ENCODE measurements around the gene LARP1.
"Not testable (repeated sequence)": the region's sequence is repeated elsewhere in the genome, so short reads cannot be mapped to it uniquely, and the experiment has no call there.

LARP1 gene

DNA sequence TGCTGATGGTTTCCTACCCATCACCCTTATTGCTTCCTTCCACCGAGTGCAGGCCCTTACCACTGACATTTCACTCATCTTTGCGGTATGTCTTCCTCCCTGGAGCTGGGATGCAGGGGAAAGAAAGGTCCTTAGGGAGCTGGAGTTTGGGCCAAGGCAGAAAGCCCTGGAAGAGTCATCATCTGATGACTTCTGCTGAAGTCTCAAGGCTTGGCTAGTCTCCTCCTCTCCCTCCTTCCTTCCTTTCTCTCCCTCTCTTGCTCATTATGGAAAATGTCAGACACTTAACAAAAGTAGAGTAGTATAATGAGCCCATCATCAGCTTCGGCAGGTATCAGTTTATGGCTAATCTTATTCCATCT is 40.0 kb downstream of the LARP1 start:
- DNase-seq = no peak

DNA sequence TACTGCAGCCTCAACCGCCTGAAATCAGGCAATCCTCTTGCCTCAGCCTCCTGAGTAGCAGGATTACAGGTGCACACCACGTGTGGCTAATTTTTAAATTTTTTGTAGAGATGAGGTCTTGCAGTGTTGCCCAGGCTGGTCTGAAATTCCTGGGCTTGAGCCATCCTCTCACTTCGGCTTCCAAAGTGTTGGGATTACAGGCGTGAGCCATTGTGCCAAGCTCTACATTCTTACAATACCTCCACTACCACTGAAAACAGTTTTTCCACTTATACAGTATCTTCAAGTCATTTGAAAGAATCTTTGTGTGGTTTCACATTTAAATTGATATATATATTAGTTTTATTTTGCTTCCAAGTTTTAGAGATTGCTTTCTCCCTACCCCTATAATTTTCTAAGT is 42.6 kb downstream of the LARP1 start:
- DNase-seq = no peak

DNA sequence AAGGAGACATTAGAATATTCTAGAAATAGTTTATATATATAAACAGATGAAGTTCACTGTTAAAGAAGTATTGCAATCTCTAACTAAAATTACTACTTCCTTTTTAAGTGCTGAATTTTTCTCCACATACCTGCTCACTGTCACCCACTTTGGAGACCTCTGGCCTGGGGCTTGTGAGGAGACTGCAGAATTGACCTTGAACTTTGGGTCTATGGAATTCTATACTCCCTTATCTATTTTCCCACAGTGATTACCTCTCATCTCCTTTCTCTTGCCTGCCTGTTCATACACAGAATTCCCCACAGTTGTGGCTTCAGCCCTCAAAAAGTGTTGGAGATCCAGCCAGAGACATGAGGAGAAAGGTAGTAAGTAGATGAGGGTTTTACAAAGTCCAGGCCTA is 45.4 kb downstream of the LARP1 start:
- DNase-seq = no peak

DNA sequence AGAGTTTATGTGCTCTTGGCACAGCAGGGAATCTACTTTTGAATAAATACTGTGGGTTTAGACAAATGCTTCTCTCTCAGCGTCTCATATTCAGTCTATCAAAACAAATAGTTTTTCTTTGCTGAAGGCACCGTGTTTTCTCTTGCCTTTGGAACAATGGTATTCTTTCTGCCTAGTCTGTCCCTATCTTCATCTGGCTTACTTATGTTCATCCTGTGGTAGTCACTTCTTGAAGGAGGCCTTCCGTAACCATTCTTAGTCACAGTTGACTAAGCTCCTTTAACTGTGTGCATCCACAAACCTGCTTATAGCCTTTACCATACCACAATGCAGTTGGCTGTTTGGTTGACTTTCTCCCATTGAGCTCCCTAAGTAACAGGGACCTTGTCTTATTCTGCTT is 45.9 kb downstream of the LARP1 start:
- DNase-seq = no peak

DNA sequence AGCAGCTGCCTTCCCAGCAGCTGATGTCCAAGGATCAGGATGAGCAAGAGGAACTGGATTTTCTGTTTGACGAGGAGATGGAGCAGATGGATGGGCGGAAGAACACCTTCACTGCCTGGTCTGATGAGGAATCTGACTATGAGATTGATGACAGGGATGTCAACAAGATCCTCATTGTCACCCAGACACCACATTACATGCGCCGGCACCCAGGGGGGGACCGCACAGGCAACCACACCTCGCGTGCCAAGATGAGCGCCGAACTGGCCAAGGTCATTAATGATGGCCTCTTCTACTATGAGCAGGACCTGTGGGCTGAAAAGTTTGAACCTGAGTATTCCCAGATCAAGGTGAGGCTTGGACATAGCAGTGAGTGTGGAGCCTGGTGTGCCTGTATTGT is 46.9 kb downstream of the LARP1 start:
- no peak for DNase-seq

DNA sequence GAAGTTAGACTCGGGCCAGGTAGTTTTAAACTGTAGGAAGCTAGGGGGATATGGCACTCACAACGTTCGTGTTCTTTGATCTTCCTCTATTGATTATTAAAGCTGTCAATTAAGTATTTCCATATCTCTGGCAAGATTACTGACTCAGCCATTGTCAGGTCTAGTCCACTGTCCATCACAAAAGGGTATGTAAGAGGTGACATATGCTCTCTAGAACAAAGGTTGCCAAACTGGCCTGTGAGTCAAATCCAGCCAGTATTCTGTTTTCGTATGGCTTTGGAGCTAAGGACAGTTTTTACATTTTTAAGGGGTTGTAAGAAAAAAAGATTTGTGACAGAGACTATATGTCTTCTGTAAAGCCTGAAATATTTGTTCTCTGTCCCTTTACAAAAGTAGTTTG is 51.0 kb downstream of the LARP1 start:
- DNase-seq = no peak

DNA sequence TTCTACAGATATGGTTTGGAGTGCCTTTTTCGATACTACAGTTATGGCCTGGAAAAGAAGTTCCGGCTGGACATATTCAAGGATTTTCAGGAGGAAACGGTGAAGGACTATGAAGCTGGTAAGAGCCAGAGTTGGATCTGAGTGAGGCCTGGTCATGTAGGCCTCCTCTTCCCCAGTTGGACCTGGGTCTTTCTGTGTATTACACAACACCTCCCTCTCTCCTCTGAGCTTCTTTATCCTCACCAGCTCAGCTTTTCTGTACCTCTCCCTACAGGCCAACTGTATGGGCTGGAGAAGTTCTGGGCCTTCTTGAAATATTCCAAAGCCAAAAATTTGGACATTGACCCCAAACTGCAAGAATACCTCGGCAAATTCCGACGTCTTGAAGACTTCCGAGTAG is 56.1 kb downstream of the LARP1 start:
- no peak for DNase-seq

DNA sequence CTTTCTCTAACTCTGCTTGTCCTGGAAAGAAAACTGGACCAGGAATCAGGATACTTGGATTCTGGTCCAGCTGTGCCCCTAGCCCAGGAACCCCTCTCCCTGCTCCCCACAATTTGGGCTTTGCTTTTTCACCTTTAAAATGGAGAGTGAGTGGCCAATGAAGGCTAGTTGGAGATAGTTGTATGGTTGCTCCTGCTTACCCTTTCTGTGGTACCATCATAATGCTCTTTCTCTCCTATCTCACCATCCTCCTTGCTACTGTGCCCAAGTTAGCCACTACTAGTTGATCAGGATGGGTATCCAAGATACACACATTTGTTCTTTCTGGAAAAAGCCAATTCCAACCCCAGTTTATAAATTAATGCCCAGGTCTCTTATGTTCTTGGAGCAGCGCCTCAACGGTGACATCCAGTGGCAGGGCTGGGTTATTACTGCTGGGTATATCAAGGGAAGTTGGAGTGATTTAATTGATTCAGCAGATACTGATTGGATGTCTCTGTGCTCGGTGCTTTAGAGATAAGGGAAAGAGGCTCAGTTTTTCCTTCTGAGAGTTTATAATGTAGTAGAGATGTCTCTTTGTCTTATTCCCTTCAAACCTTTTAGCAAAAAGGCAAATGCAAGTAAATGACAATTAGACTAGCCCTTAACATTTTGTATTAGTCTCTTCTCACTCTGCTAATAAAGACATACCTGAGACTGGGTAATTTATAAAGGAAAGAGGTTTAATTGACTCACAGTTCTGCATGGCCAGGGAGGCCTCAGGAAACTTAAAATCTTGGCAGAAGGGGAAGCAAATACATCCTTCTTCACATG is 56.7 kb downstream of the LARP1 start:
- DNase-seq = peak; percentile 66

DNA sequence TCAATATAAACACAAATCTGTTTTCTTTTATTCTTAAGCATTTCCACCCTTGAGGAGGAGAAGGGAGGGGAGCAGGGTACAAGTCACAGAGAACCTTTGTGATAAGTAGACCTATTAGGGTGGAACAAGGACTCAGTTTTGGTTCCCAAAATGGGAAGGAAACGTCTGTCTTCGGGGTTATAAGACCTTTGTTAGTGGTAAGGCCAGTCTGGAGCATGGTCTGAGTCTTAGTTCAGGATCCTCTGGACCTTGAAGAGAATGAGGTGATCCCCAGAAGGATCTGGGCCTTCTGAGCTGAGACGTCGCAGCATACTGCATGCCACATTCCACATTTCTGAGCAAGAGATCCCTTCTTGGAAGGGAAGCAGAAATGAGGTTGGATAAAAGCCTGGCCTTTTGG is 58.0 kb downstream of the LARP1 start:
- no peak for DNase-seq

DNA sequence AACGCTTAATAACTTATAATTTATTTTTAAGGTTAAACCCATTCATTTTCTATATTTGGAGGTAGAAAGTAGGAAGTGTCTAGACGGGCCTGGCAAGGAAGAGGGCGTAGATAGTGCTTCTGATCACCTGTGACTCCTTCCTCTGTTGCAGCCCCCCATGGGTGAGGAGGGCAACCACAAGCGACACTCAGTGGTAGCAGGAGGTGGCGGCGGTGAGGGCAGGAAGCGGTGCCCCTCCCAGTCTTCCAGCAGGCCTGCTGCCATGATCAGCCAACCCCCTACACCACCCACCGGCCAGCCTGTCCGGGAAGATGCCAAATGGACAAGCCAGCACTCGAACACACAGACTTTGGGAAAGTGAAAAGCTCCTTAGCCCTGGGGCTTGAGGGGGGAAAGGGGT is 58.6 kb downstream of the LARP1 start:
- DNase-seq = no peak

DNA sequence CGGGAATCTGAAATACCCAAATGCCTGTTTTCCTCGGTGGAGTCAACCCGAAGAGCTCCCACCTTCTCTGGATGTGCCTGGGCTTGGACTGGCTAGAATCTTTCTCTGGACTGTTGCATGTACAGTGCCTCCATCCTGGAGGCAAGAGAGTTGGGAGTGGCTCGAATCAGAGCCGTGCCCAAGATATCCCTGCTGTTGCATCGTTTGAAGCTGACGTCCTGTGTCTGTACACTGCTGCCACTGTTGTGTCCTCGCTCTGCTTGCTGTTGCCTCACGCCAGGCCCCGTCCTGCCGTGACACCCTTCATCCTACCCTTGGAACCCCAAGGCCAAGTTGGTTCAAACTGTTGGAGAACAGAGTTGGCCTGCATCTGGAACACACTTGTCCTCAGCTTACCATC is 59.8 kb downstream of the LARP1 start:
- DNase-seq = no peak

DNA sequence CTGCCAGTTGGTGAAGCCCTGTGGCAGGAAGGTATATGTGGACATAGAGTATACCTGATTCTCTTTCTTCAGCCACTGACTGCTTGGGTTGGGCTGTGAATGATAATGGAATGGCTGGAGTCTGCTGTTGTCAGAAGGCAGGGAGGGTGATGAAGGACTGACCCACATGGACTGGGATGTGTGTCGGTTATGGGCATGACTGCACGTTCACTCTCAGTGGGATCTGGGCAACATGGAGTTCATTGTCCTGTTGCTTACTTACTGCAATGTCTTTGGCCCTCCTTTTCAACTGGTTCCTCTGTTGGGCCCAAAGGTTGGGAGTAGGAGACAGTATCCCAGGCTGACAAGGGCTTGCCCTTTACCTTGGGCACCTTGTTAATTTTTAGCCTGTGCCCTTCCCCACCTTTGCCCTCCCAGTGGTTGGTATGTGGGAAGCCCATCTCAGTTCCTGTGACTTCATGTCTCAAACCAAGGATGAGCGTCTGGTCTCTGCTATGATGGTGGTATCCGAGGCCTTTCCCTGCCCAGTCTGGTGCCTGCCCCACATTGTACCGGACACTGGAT is 60.6 kb downstream of the LARP1 start:
- no peak for DNase-seq

DNA sequence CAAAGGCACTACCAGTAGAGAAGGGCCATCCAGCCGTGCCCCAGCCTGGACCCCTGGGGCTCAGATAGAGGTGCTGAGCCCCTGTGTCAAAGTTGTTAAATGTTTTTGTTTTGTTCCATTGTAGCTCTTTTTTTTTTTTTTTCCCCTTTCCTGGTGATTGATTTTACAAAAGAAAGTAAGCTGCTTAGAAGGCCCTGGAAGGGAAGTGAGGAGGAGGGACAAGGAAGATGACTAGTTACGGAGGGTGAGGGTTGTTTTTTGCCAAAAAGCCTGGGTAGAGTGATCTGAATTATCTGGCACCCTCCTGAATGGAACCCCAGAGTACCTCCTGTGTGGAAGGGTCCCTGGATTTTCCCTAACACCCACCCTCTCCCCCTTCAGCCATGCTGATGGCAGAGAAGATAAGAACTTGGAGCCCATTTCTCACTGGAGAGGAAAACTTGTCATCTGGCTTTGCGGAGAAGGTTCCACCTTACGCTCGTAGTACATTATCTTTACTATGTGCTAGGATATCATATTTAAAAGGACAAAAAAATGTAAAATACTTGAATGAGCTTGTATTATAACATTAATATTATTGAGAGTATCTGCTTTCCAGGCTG is 61.8 kb downstream of the LARP1 start:
- no peak for DNase-seq

DNA sequence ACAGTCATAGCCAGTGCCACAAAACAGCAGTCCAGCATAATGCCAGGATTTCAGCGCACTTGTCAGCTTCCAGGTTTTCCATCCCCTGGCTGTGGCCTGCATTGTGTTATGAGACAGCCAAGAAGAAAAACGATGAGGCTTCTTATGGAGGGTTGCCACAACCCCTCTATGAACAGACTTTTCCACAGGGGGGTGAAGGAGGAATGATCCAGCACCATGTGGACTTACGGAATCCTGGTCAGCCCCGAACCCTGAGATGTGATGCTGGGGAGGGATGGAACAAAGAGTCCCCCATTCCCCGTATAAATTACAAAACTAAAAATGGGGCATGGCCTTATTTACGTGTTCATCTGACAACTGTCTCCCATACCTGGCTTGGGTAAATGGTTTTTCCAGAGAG is 62.6 kb downstream of the LARP1 start:
- DNase-seq = no peak

DNA sequence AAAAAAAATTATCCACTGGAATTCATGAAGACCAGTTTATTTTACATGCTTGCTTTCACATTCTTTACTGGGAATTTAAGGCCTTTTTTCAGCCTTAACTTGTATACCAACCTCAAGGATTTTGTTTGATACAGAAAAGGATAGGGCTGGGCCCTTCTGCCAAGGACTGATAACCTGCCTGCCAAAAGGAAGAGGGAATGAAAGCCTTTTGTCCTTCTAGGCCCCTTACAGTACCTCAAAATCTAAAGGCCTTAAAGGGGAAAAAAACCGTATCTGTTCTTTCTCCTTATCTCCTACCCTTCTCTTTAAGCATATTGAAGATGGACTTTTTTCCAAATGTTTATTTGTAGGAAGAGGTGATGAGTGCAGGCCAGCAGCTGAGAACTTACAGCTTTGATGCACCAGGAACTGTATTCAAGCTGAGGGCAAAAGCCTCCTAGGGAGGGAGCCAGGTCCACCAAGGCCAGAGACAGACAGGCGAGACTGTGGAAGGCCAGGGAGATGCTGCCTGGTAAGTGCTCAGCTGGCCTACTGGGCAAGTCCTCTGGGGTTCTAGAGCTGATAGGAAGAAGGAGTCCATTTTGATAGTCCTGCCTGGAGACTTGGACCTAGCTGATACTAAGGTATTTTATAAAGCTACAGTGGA is 63.4 kb downstream of the LARP1 start:
- no peak for DNase-seq

DNA sequence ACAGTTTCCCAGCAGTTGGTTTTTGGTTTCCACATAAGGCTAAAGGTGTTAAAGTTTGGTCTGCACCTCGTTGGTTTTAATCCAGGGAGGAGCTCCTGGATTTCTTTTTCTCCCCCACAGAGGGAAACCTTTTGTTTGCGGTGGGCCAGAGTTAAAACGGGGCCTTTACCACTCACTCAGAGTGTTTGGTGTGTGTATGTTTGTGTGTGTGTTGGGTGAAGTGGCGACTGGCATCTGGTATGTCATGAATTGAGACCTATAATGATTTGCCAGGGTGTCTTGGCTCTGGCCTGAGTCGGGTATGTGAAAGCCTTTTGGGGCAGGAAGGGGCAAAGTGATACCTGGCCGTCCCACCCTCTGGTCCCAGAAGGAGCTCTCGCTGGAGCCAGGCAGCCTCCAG is 64.4 kb downstream of the LARP1 start:
- no peak for DNase-seq

DNA sequence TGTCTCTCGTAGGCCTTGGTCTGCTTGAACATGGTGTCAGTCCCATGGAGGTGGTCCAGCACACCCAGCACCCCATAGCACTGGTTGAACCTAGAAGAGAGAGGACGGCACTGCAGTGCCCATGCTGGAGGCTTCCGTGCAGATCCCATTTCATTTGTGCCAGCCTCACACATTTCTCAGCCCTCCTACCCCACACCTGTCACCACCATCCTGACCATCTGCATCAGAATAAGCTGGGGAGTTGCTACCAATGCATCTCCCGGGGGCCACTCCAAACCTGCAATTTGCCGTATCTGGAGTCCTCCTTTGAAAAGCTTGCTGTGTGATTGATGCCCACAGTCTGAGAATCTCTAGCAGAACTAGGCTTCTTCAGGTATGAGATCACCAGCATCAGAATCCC is 65.2 kb downstream of the LARP1 start:
- no peak for DNase-seq

DNA sequence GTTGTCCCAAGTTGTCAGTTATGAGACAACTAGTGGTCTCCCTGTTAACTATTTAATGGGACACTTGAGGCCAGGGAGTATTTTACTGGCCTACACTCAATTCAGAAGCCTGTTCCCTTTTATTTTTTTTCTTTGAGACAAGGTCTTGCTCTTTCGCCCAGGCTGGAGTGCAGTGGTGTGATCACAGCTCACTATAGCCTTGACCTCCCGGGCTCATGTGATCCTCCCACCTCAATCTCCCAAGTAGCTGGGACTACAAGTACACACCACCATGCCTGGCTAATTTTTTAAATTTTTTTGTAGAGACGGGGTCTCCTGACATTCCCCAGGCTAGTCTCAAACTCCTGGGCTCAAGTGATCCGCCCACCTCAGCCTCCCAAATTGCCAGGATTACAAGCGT is 67.7 kb downstream of the LARP1 start:
- DNase-seq = not testable (repeated sequence)

DNA sequence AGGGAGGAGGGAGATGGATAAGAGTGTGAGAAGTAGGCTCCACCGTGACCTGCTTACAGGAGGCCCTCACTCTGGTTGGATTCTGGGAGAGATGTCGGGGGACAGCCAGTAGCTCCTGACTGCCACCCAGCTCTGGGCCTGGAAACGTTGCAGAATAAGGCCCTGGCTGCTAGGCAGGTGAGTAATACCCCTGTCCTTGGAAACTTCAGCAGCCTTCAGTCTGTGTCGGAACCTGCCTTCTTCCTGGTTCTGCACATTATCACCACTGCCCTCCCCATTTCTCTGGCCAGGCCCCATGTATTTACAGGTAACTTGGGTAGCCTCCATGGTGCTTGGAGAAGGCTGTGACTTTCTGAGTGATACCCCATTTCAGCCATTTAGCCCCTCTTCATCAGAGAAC is 68.4 kb downstream of the LARP1 start:
- no peak for DNase-seq

DNA sequence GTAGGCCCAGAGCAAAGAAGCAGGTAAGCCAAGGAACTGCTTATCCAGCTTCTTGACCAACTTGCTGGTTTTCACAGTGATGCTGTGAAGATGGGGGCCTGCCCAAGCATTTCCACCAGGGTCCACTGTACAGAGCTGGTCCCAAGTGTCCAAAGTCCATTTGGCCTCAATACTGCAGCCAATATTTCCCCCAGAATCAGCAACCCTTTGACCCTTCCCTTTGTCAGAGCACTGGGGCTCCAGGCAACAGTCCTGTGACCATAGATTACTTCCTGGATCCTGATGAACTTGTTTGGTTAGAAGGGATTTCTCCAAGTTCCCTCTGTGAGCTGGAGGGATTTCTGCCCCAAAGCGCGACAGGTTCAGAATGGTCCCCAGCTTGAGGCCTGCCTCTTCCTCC is 68.9 kb downstream of the LARP1 start:
- DNase-seq = no peak

DNA sequence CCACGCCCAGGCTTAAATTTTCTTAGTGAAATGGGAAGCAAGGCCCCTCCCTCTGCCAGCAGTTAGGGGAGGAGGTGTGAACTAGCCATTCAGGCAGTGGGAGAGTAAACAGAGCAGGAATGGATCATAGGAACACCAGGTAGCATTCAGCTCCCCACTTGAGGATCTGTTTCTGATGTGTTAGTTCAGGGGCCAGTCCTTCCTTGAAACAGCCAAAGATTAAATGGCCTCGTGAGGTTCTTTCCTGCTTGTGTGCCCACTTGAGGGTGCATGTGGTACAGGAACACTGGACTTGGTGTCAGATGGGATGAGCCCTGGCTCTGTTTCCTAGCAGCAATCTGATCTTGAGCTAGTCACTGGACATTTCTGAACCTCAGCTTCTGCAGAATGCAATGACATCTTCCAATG is 74.0 kb downstream of the LARP1 start:
- no peak for DNase-seq

DNA sequence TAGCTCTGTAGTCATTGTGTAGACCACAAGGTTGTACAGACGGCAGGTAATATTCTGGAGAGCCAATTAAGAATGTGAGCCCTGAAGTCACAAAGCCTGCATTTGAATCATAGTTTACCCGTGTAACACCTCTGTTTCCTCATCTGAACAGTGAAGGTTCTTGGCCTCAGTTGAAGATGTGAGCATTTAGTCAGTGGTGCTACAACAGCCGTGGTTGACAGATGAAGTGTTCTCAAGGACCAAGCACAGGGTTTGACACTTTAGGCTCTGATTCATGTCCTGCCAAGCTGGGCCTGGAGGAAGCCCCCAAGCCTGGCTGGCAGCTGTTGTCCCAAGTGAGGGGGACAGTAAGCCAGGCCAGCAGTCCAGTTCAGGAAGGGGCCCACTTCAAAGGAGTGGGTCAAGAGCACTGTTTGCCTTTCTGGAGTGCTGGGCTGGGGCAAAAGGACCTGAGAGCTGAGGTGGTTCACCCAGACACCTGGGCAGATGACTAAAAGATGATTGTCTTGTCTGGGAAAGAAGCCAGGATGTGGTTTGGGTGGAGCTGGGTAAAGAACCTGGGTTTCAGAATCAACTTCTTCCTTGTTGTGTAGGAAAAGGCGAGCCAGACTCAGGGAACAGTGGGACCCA is 74.5 kb downstream of the LARP1 start:
- DNase-seq = peak; percentile 20

DNA sequence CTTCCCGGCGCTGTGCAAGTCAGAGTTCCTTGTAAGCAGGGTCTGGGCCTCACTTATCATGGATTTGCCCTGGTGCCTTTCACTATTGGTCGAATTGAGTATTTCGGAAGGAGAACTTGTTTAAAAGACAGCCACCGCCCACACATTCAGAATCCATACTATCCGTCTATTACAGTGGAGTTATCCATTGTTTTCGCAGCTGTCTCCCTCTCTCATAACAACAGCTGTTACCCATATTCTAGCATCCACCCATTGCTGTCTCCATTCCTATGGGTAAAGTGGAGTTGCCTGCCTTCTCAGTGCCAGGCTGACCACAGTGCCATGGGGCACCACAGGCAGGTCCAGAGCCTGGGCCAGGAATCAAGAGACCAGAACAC is 75.0 kb downstream of the LARP1 start:
- no peak for DNase-seq

DNA sequence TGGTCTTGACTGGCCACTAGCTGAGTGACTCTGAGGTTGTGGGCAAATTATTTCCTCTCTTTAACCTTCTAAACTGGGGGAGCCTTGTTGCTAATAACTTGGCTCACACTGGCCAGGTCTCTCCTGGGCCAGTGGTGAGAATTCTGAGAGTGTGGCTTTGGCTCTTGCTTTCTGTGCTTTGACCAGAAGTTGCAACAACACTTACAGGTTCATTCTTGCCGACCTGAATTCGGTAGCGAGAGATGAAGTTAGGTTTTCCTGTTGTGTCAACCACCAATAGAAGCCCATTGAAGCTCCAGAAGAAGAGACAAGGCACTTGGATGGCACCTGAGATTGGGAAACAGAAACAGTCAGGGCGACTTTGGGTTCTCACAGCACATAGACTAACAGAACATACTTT is 75.4 kb downstream of the LARP1 start:
- DNase-seq = no peak

Measured in EL (cell line).